HG03457 (cell line): Measurements from ENCODE around the gene HSD17B11.
"Not testable (repeated sequence)": the region's sequence is repeated elsewhere in the genome, so short reads cannot be mapped to it uniquely, and the experiment has no call there.

ENCODE experiments used
- ATAC-seq: cut with Tn5 transposase; IDR thresholded peaks from one replicate; pipeline ENCODE4 v1.9.1; 2021; ENCODE audit warnings: moderate number of reproducible peaks; ENCODE audit not compliant: unreplicated experiment

The HSD17B11 gene

DNA sequence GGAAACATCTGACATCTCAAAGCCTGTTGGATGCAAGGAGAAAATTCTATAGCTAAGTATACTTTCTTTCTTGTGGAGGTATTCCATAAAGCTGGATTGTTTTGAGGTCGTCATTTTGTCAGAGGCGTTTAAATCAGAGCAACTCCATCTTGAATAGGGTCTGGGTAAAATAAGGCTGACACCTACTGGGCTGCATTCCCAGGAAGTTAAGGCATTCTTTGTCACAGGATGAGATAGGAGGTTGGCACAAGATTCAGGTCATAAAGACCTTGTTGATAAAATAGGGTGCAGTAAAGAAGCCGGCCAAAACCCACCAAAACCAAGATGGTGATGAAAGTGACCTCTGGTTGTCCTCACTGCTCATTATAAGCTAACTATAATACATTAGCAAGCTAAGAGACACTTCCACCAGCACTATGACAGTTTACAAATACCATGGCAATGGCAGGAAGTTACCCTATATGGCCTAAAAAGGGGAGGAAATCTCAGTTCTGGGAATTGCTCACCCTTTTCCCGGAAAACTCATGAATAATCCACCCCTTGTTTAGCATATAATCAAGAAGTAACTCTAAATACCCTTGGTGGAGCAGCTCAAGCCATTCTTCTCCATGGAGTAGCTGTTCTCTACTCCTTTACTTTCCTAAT, 80.2 kb downstream of the HSD17B11 start:
- no peak for ATAC-seq

DNA sequence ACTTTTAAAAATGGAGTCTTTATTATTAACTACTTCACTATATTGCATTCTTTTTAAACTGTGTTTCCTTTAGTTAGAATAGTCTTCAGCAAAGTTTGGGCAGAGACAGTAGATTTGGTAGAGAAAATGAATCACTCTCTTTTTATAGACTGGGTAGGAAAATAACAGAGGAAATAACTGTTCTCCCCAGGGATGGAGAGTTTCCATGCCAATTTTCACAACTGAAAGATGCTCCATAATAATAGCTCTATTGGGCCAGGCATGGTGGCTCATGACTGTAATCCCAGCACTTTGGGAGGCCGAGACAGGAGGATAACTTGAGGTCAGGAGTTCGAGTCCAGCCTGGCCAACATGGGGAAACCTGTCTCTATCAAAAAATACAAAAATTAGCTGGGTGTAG, 81.4 kb downstream of the HSD17B11 start:
- no peak for ATAC-seq

DNA sequence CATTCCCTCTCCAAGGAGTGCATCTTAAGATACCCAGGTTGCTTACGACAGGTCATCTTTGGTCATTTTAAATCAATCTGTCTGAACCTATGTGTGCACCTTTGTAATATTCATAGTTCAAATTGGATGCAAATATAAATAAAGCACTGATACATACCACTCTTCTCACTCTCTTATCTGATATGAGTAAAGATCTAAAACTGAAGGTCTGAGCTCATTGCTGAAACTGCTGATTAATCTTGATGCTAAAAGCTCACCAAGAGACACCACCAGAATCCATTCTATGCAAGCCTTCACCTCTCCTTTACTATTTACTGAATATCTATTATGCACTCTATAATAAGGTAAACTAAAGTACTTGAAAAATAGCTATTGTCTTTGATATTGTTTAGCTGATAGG, 84.9 kb downstream of the HSD17B11 start:
- no peak for ATAC-seq

DNA sequence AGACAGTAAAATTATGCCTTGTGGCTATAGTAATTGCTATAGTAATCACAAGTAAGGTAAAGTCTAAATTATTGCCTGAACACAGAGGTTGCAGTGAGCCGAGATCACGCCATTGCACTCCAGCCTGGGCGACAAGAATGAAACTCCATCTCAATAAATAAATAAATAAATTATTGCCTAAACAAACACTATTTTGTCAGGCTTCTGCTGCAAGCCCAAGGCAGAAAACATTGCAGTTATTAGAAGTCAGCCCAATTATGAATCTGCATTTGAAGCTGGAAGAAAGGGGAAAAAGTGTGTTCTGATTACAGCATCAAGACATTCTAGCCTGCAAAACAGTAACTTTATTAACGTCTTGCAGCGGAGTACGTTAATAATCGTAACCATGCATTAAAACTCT, 85.4 kb downstream of the HSD17B11 start:
- no peak for ATAC-seq

DNA sequence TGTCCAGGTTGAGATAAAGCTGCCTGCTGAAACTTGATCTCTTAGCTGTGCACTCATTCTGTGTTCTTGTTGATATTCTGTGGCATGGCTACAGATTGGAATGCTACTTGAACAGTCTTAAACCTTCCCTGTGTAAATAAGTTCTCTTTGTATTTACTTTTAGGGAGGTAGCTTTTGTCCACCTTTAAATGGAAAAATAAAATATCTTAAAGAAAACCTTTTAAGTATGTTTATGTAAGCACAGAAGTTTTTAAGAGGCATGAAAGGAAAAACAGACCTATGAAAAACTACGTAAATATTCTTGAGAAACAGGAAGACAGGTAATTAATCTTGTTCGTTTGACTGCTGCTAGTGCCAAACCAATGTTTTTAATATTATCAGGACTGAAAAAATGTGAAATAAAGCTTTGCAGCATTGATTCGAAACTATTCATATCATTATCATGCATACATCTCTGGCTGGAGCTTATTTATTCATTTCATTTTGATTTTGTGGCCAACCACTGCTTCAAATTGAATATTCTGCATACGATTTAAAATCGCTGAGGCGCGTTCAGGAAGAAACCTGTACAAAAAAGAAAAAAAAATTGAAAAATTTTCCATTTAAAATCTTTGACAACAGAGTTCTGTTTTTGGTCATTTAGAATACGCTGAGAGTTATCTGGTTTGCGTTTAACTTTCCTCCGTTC, 86.1 kb downstream of the HSD17B11 start:
- ATAC-seq, result no peak

DNA sequence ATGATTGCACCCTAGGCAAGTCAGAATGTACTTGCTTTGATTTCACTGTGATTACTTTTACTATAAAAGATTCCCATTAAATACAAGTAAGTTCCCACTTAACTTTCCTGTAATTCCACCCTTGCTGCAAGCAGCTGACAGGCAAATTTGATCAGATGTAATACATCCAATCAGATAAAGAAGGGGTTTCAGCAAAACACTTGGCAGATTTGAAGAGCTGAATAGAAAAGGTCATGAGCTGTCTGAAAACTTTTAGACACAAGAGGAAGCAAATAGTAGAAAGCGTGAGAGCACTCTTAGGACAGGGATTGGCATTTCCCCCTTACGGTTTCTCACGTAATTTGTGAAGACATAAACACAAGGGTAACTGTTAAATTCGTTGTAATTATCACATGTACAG, 91.1 kb downstream of the HSD17B11 start:
- no peak for ATAC-seq

DNA sequence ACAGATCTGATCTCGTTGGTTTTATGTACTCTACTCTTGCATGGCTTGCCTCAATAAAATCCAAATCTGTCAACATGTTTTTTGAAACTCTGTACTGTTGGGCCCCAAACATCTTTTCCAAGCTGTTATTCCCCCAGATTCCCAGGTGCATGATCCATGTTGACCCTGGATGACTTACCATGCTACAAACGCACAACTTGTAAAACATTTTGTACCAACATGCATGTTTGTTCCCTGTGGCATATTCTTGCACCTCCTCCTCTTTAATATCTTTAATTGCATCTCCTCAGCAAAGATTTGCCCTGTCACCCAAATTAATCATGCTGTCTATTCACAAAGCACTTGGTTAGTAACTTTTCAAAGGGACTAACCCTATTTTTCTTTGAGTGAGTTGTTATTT, 92.6 kb downstream of the HSD17B11 start:
- no peak for ATAC-seq

DNA sequence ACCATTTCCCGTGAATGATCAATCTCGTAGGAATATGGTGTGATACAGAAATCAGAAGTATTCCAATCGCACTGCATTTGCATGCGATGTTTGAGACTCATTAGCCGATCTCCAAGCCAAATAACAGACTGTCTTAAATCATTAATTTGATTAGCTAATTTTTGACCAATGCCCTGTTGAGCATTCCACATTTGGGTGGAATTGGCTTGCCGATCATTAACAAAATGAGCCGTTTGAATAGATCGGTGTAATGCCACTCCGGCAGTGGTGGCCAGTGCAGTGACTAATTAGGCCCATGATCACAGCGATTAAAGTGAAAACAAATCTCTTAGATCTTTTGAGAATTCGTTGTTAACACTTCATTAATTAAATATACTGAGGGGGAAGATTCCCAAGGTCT, 96.1 kb downstream of the HSD17B11 start:
- not testable (repeated sequence) for ATAC-seq

DNA sequence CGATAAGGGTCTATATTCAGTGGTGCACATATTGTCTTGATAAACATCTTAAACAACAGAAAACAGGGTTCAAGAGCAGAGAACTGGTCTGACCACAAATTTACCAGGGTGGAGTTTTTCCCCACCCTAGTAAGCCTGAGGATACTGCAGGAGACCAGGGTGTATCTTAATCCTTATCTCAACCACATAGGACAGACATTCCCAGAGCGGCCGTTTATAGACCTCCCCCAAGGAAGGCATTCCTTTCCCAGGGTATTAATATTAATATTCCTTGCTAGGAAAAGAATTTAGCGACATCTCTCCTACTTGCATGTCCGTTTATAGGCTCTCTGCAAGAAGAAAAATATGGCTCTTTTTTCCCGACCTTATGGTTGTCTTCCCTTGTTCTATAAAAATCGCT, 97.1 kb downstream of the HSD17B11 start:
- not testable (repeated sequence) for ATAC-seq

DNA sequence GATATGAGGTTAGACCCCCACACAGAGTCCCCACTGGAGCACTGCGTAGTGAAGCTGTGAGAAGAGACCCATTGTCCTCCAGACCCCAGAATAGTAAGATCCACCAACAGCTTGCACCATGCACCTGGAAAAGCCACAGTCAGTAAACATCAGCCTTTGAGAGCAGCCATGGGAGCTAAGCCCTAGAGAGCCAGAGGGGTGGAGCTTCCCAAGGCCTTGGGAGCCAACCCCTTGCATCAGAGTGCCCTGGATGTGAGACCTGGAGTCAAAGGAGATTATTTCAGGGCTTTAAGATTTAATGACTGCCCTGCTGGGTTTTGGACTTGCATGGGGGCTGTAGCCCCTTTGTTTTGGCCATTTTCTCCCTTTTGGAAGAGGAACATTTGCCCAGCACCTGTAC, 104.0 kb downstream of the HSD17B11 start:
- ATAC-seq, result no peak
